NT2/D1 (cell line): ENCODE results near the gene POLR2I.

Experiments used
- DNase-seq: peaks from one replicate; pipeline ENCODE4 v3.0.0-alpha.2; 2011; ENCODE audit warnings: low read depth, low spot score
- H3K27me3 ChIP-seq: 2 replicates; pipeline ENCODE4 v1.6.0; 2011; ENCODE audit warnings: mild to moderate bottlenecking; ENCODE audit not compliant: insufficient read length, insufficient read depth
- H3K36me3 ChIP-seq: 2 replicates; pipeline ENCODE4 v1.6.1; 2011; ENCODE audit warnings: mild to moderate bottlenecking, low read length, mixed read lengths; ENCODE audit not compliant: insufficient read depth, insufficient read length
- H3K4me1 ChIP-seq: 2 replicates; pipeline ENCODE4 v1.5.1; 2011; ENCODE audit not compliant: insufficient read depth, insufficient read length
- H3K4me3 ChIP-seq: 2 replicates; pipeline ENCODE4 v1.5.1; 2011; ENCODE audit warnings: low read depth; ENCODE audit not compliant: insufficient read length
- H3K9ac ChIP-seq: 2 replicates; pipeline ENCODE4 v1.6.0; 2011; ENCODE audit warnings: low read depth; ENCODE audit not compliant: insufficient read length
- H3K9me3 ChIP-seq: 2 replicates; pipeline ENCODE4 v1.5.1; 2011; ENCODE audit warnings: mild to moderate bottlenecking, low read length; ENCODE audit not compliant: insufficient read depth
- SUZ12 ChIP-seq: IDR thresholded peaks from 2 replicates; pipeline ENCODE4 v1.6.1; 2011; ENCODE audit not compliant: insufficient read length, insufficient read depth; ENCODE audit errors: extremely low read depth
- YY1 ChIP-seq: IDR thresholded peaks from 2 replicates; pipeline ENCODE4 v1.6.1; 2011; ENCODE audit not compliant: insufficient read length, insufficient read depth
- ZNF274 ChIP-seq: IDR thresholded peaks from 2 replicates; pipeline ENCODE4 v1.6.1; 2011; ENCODE audit warnings: mild to moderate bottlenecking, low read depth, low read length

Gene POLR2I

GRCh38 chr19:36151144-36152018, 36.7 kb upstream of the POLR2I start:
- H3K36me3 ChIP-seq = peaks cover 48% of the 10 kb centered on the region
- no peak overlapping the region for H3K4me3 ChIP-seq
- H3K27me3 ChIP-seq = no peaks in the 10 kb centered on the region
- no peaks in the 10 kb centered on the region for H3K9me3 ChIP-seq
- DNase-seq = no peak
- no peak overlapping the region for H3K9ac ChIP-seq
- H3K4me1 ChIP-seq = peaks cover 9% of the 10 kb centered on the region
- TF ChIP-seq SUZ12 (no peak), YY1 (no peak), ZNF274 (no peak)

GRCh38 chr19:36150586-36150985, 35.9 kb upstream of the POLR2I start:
- TF ChIP-seq SUZ12 (no peak), YY1 (no peak), ZNF274 (no peak)
- peaks cover 56% of the 10 kb centered on the region for H3K36me3 ChIP-seq
- no peak overlapping the region for H3K4me3 ChIP-seq
- no peaks in the 10 kb centered on the region for H3K9me3 ChIP-seq
- no peak overlapping the region for H3K9ac ChIP-seq
- peaks cover 9% of the 10 kb centered on the region for H3K4me1 ChIP-seq
- H3K27me3 ChIP-seq = no peaks in the 10 kb centered on the region
- no peak for DNase-seq

- no peak for DNase-seq
- Histone ChIP-seq H3K9me3 (no peaks in the 10 kb centered on the region), H3K9ac (no peak overlapping the region)
These were observed 35.2 kb upstream of the POLR2I start for GRCh38 chr19:36149673-36150406.

GRCh38 chr19:36144624-36145023, 29.9 kb upstream of the POLR2I start:
- Histone ChIP-seq H3K27me3 (no peaks in the 10 kb centered on the region), H3K4me3 (no peak overlapping the region), H3K9me3 (no peaks in the 10 kb centered on the region), H3K4me1 (peaks cover 2% of the 10 kb centered on the region), H3K9ac (no peak overlapping the region), H3K36me3 (peaks cover 68% of the 10 kb centered on the region)
- no peak for DNase-seq
- TF ChIP-seq ZNF274 (no peak), SUZ12 (no peak), YY1 (no peak)

More at GRCh38 chr19:36149673-36150406, 35.2 kb upstream of the POLR2I start:
- Histone ChIP-seq H3K36me3 (peaks cover 63% of the 10 kb centered on the region), H3K4me3 (no peak overlapping the region), H3K27me3 (no peaks in the 10 kb centered on the region), H3K4me1 (peaks cover 9% of the 10 kb centered on the region)
- TF ChIP-seq YY1 (no peak), ZNF274 (no peak), SUZ12 (no peak)

GRCh38 chr19:36142496-36142895, 27.8 kb upstream of the POLR2I start:
- no peaks in the 10 kb centered on the region for H3K27me3 ChIP-seq
- no peaks in the 10 kb centered on the region for H3K4me1 ChIP-seq
- TF ChIP-seq YY1 (no peak), SUZ12 (no peak), ZNF274 (no peak)
- no peak overlapping the region for H3K9ac ChIP-seq
- H3K4me3 ChIP-seq = no peak overlapping the region
- H3K36me3 ChIP-seq = peaks cover 53% of the 10 kb centered on the region
- DNase-seq = no peak
- no peaks in the 10 kb centered on the region for H3K9me3 ChIP-seq

- Histone ChIP-seq H3K36me3 (peaks cover 50% of the 10 kb centered on the region), H3K9me3 (no peaks in the 10 kb centered on the region), H3K4me1 (peaks cover under 1% of the 10 kb centered on the region), H3K9ac (no peak overlapping the region), H3K4me3 (no peak overlapping the region), H3K27me3 (no peaks in the 10 kb centered on the region)
- DNase-seq = no peak
- TF ChIP-seq SUZ12 (no peak), YY1 (no peak), ZNF274 (no peak)
These were observed 27.4 kb upstream of the POLR2I start for GRCh38 chr19:36142046-36142445.

GRCh38 chr19:36141039-36141927, 26.6 kb upstream of the POLR2I start:
- TF ChIP-seq ZNF274 = no peak
- TF ChIP-seq SUZ12 = no peak
- no peak for TF ChIP-seq YY1
- H3K36me3 ChIP-seq = peaks cover 42% of the 10 kb centered on the region
- peaks cover 4% of the 10 kb centered on the region for H3K4me1 ChIP-seq
- peak overlapping the region; percentile 77 for H3K4me3 ChIP-seq
- H3K27me3 ChIP-seq = no peaks in the 10 kb centered on the region
- H3K9me3 ChIP-seq = no peaks in the 10 kb centered on the region
- H3K9ac ChIP-seq = peak overlapping the region; percentile 26
- peak; percentile 64 for DNase-seq
